GM21360 (cell line): ENCODE data around the gene CEP112.

Experiments used
- ATAC-seq: cut with Tn5 transposase; IDR thresholded peaks from one replicate; pipeline ENCODE4 v1.9.1; 2021; ENCODE audit warnings: mild to moderate bottlenecking, moderate library complexity; ENCODE audit not compliant: unreplicated experiment

Gene CEP112

GRCh38 chr17:65618516-65618915 is 573.4 kb downstream of the CEP112 start:
- no peak for ATAC-seq

- ATAC-seq, result no peak
These were observed 574.4 kb downstream of the CEP112 start for GRCh38 chr17:65617496-65617895.

GRCh38 chr17:65609749-65610148 is 582.2 kb downstream of the CEP112 start:
- ATAC-seq, result no peak

- no peak for ATAC-seq
These were observed 582.6 kb downstream of the CEP112 start for GRCh38 chr17:65609286-65609685.

- no peak for ATAC-seq
These were observed 587.9 kb downstream of the CEP112 start for GRCh38 chr17:65604070-65604469.

- no peak for ATAC-seq
These were observed 590.1 kb downstream of the CEP112 start for GRCh38 chr17:65601881-65602280.

GRCh38 chr17:65601145-65601544 is 590.8 kb downstream of the CEP112 start:
- ATAC-seq, result no peak

- ATAC-seq, result no peak
These were observed 591.4 kb downstream of the CEP112 start for GRCh38 chr17:65600518-65600917.

GRCh38 chr17:65599650-65600049 is 592.3 kb downstream of the CEP112 start:
- ATAC-seq, result no peak

GRCh38 chr17:65598746-65599145 is 593.2 kb downstream of the CEP112 start:
- ATAC-seq, result no peak

GRCh38 chr17:65595071-65595656 is 596.8 kb downstream of the CEP112 start:
- ATAC-seq, result no peak

GRCh38 chr17:65593855-65594845 is 597.8 kb downstream of the CEP112 start:
- no peak for ATAC-seq

- no peak for ATAC-seq
These were observed 598.7 kb downstream of the CEP112 start for GRCh38 chr17:65593092-65593854.

GRCh38 chr17:65592125-65592965 is 599.6 kb downstream of the CEP112 start:
- ATAC-seq, result no peak

GRCh38 chr17:65589321-65589720 is 602.6 kb downstream of the CEP112 start:
- ATAC-seq, result no peak

GRCh38 chr17:65588181-65588808 is 603.6 kb downstream of the CEP112 start:
- no peak for ATAC-seq

- no peak for ATAC-seq
These were observed 604.3 kb downstream of the CEP112 start for GRCh38 chr17:65587534-65588180.

- no peak for ATAC-seq
These were observed 605.0 kb downstream of the CEP112 start for GRCh38 chr17:65586899-65587298.
